Neural cell (in vitro differentiated cells): ENCODE measurements around the gene RWDD4. TPM values are rescaled to one million over a fixed set of nuclear protein-coding genes. Genes with fewer than 3 reads are reported as not detected.

Experiments used
- H2AFZ ChIP-seq: fragments of 200-600, 300-800 bp; sonication (generic), shearing (Covaris generic); 2 replicates; pipeline ENCODE4 v1.6.0; 2014; ENCODE audit warnings: low read depth, mild to moderate bottlenecking, antibody characterized with exemption, low read length, moderate library complexity
- H3F3A ChIP-seq: fragments of 200-600 bp; shearing (Covaris generic); 2 replicates; pipeline ENCODE4 v1.6.1; 2016; ENCODE audit warnings: mild to moderate bottlenecking, moderate library complexity, mixed read lengths, antibody characterized with exemption, low read length; ENCODE audit not compliant: insufficient read depth, poor library complexity, severe bottlenecking
- H3K27ac ChIP-seq: fragments of 200-600, 300-800 bp; sonication (generic), shearing (Covaris generic); 2 replicates; pipeline ENCODE4 v1.5.1; 2014; ENCODE audit warnings: mild to moderate bottlenecking, low read length, moderate library complexity
- H3K27me3 ChIP-seq: fragments of 300-800, 200-600 bp; sonication (generic), shearing (Covaris generic); 2 replicates; pipeline ENCODE4 v1.6.0; 2014; ENCODE audit warnings: mild to moderate bottlenecking, low read depth, low read length, moderate library complexity; ENCODE audit not compliant: insufficient read depth
- H3K36me3 ChIP-seq: fragments of 300-800, 200-600 bp; sonication (generic), shearing (Covaris generic); 2 replicates; pipeline ENCODE4 v1.5.1; 2014; ENCODE audit warnings: mild to moderate bottlenecking, antibody characterized with exemption, low read length, moderate library complexity; ENCODE audit not compliant: insufficient read depth
- H3K4me2 ChIP-seq: fragments of 300-800, 200-600 bp; sonication (generic), shearing (Covaris generic); 2 replicates; pipeline ENCODE4 v1.6.0; 2014; ENCODE audit warnings: mild to moderate bottlenecking, low read length
- H3K4me3 ChIP-seq: fragments of 300-800, 200-600 bp; sonication (generic), shearing (Covaris generic); 2 replicates; pipeline ENCODE4 v1.5.1; 2014; ENCODE audit warnings: mild to moderate bottlenecking, low read length, moderate library complexity
- H3K79me2 ChIP-seq: fragments of 200-600 bp; shearing (Covaris generic); replicated peaks from 2 replicates; pipeline ENCODE4 v1.6.0; 2014; ENCODE audit warnings: mild to moderate bottlenecking, low read length, moderate library complexity; ENCODE audit not compliant: insufficient read depth
- H3K9ac ChIP-seq: fragments of 300-800, 200-600 bp; sonication (generic), shearing (Covaris generic); 2 replicates; pipeline ENCODE4 v1.6.1; 2016; ENCODE audit warnings: mild to moderate bottlenecking, low read length, mixed read lengths
- H3K9me2 ChIP-seq: fragments of 200-600 bp; shearing (Covaris generic); 2 replicates; pipeline ENCODE4 v1.6.1; 2016; ENCODE audit warnings: mild to moderate bottlenecking, low read length, mixed read lengths; ENCODE audit not compliant: insufficient read depth
- H3K9me3 ChIP-seq: fragments of 200-600, 300-800 bp; sonication (generic), shearing (Covaris generic); 2 replicates; pipeline ENCODE4 v1.6.1; 2016; ENCODE audit warnings: mild to moderate bottlenecking, mixed run types, low read length, moderate library complexity, mixed read lengths
- H4K20me1 ChIP-seq: fragments of 200-600 bp; shearing (Covaris generic); 2 replicates; pipeline ENCODE4 v1.6.1; 2016; ENCODE audit warnings: mild to moderate bottlenecking, mixed run types; ENCODE audit not compliant: insufficient read depth
- EP300 ChIP-seq: fragments of 450-650 bp; conservative IDR thresholded peaks from 2 replicates; pipeline ENCODE4 v1.6.1; 2014; ENCODE audit warnings: antibody characterized with exemption, mild to moderate bottlenecking, moderate library complexity; ENCODE audit not compliant: poor library complexity, severe bottlenecking
- EZH2 ChIP-seq: fragments of 200-600, 300-800 bp; shearing (Covaris generic), sonication (generic); IDR thresholded peaks from 2 replicates; pipeline ENCODE4 v1.6.1; 2014; ENCODE audit warnings: antibody characterized with exemption, low read length, borderline replicate concordance, mild to moderate bottlenecking; ENCODE audit not compliant: insufficient read depth, poor library complexity, severe bottlenecking
- MXI1 ChIP-seq: fragments of 450-650 bp; conservative IDR thresholded peaks from 2 replicates; pipeline ENCODE4 v1.6.1; 2014; ENCODE audit warnings: antibody characterized with exemption, mild to moderate bottlenecking; ENCODE audit not compliant: poor library complexity, severe bottlenecking
- POLR2AphosphoS5 ChIP-seq: IDR thresholded peaks from 2 replicates; pipeline ENCODE4 v1.6.1; 2012
- RAD21 ChIP-seq: fragments of 450-650 bp; conservative IDR thresholded peaks from 2 replicates; pipeline ENCODE4 v1.6.1; 2014; ENCODE audit warnings: antibody characterized with exemption, mild to moderate bottlenecking, moderate library complexity
- REST ChIP-seq: IDR thresholded peaks from 2 replicates; pipeline ENCODE4 v1.6.1; 2012; ENCODE audit warnings: borderline replicate concordance
- SMC3 ChIP-seq: fragments of 450-650 bp; conservative IDR thresholded peaks from 2 replicates; pipeline ENCODE4 v1.6.1; 2014; ENCODE audit warnings: antibody characterized with exemption, mild to moderate bottlenecking, moderate library complexity; ENCODE audit not compliant: poor library complexity
- TAF1 ChIP-seq: IDR thresholded peaks from 2 replicates; pipeline ENCODE4 v1.6.1; 2012; ENCODE audit warnings: low read depth
- polyA plus RNA-seq: library from polyadenylated mRNA; depleted of rRNA; stranded (reverse); fragments of >200 nt; gene quantifications from 2 replicates; pipeline ENCODE4 v1.2.3, GENCODE V29; 2014
- TF ChIP-seq, protein P1 (sequence below): fragments of 450-650 bp; IDR thresholded peaks from 2 replicates; pipeline ENCODE4 v1.5.1; 2014; ENCODE audit warnings: antibody characterized with exemption, mild to moderate bottlenecking, moderate library complexity; ENCODE audit not compliant: poor library complexity, severe bottlenecking

RWDD4 gene
- polyA plus RNA-seq, 1 donor from 2014 or later = 68.2 TPM

DNA sequence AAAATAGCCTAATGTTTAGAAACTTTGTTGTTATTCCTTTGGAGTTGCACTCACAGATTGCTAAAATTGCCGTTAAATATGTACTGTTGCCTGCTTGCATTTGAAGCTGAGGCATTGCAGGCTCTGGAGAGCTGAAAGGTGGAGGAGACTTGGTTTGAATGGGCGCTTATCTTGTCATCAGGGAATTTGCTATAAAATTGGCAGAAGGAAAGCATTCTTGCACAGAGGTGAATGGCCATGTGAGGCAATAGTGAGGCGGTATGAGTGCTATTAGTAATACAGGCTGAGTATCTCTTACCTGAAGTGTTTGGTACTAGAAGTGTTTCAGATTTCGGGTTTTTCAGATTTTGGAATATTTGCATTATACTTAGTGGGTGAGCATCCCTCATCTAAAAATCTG is 41.4 kb upstream of the RWDD4 start:
- Histone ChIP-seq H3F3A (no peaks in the 10 kb centered on the region), H4K20me1 (no peaks in the 10 kb centered on the region), H3K36me3 (peaks cover 19% of the 10 kb centered on the region), H3K9me2 (no peaks in the 10 kb centered on the region), H3K27ac (no peak overlapping the region), H3K4me3 (no peak overlapping the region), H3K9me3 (no peaks in the 10 kb centered on the region), H3K79me2 (no peaks in the 10 kb centered on the region), H3K9ac (no peak overlapping the region), H3K4me2 (no peak overlapping the region), H2AFZ (no peak overlapping the region), H3K27me3 (no peaks in the 10 kb centered on the region)
- TF ChIP-seq TAF1 (no peak), SMC3 (no peak), MXI1 (no peak), EZH2 (no peak), REST (no peak), EP300 (no peak), POLR2AphosphoS5 (no peak), RAD21 (no peak)
- TF ChIP-seq, protein P1, sequence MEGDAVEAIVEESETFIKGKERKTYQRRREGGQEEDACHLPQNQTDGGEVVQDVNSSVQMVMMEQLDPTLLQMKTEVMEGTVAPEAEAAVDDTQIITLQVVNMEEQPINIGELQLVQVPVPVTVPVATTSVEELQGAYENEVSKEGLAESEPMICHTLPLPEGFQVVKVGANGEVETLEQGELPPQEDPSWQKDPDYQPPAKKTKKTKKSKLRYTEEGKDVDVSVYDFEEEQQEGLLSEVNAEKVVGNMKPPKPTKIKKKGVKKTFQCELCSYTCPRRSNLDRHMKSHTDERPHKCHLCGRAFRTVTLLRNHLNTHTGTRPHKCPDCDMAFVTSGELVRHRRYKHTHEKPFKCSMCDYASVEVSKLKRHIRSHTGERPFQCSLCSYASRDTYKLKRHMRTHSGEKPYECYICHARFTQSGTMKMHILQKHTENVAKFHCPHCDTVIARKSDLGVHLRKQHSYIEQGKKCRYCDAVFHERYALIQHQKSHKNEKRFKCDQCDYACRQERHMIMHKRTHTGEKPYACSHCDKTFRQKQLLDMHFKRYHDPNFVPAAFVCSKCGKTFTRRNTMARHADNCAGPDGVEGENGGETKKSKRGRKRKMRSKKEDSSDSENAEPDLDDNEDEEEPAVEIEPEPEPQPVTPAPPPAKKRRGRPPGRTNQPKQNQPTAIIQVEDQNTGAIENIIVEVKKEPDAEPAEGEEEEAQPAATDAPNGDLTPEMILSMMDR = no peak

DNA sequence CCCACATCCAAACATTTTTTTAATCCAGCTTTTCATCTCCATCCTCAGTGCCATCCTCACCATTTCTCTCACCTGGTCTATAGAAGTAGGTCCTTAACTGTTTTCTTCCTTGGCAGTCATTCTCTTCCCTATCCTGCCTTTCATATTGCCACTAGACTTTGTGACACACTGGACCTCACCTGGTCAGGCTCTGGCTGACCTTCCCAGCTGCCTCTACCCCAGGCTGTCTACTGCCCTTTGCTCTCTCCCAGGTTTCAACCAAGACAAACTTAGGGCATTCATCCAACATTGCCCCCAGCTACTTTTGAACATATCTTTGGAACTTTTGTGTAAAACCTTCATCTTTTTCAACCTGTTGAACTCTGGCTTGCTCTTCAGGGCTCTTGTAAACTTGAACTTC is 39.9 kb upstream of the RWDD4 start:
- H4K20me1 ChIP-seq = no peaks in the 10 kb centered on the region
- no peak for TF ChIP-seq EZH2
- no peak for TF ChIP-seq EP300
- no peak for TF ChIP-seq TAF1
- TF ChIP-seq RAD21 = no peak
- no peak for TF ChIP-seq REST
- TF ChIP-seq, protein P1 = no peak
- TF ChIP-seq MXI1 = no peak
- no peak for TF ChIP-seq SMC3
- TF ChIP-seq POLR2AphosphoS5 = no peak
- H3K36me3 ChIP-seq = peaks cover 19% of the 10 kb centered on the region
- no peaks in the 10 kb centered on the region for H3K27me3 ChIP-seq
- no peaks in the 10 kb centered on the region for H3K9me3 ChIP-seq
- H3K9me2 ChIP-seq = no peaks in the 10 kb centered on the region
- no peak overlapping the region for H3K9ac ChIP-seq
- H3K79me2 ChIP-seq = no peaks in the 10 kb centered on the region
- H2AFZ ChIP-seq = no peak overlapping the region
- H3F3A ChIP-seq = no peaks in the 10 kb centered on the region
- no peak overlapping the region for H3K27ac ChIP-seq
- H3K4me2 ChIP-seq = no peak overlapping the region
- H3K4me3 ChIP-seq = no peak overlapping the region
